ENCODE data around the gene ADPGK. TPM values are rescaled to one million over a fixed set of nuclear protein-coding genes. Genes with fewer than 3 reads are reported as not detected.
A peak's percentile ranks its signal among the peaks of the same experiment; 100 is the strongest.

ADPGK gene
- total RNA-seq, 2 donors from 2014 or later, result 30.6 to 34.0 TPM

DNA sequence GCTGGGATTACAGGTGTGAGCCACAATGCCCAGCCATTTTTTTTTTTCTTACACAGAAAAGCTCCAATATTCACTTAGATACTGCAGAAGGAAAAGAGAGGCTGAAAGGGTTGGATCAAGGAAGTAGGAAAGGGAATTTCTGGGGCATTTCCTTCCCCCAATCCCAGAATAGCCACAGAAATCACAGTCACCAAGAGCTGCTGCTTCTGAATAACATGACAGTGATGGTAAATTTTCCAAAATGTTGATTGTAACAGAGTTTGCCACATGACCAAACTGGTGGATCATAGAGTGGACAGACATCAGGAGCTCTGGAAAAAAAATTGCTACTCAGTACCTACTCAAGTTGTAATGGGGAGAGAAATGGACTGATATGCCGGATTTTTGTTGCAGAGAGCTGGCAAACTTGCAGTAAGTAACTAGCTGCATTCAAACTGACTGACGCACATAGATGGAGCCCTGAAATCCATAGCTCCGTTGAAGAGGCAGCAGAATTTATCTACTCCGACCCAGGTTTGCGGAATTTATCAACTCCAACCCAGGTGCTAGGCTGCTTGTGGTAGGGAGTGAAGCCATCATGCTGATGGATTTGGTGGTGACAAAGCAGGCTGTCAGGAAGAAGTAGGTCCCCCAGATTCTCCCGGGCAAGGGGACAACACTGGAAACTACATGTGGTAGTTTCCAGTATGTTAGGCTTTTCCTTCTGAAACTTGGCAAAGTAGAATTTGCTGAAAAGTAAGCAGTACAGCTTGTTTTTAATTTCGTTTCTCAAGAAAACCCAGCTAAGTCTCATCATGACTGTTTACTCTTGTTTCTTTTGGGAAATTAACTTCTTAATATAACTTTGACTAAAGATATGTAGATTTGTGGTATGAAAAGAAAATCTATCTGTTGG, 10.5 kb upstream of the ADPGK start:
- DNase-seq (no peak), ATAC-seq (no peak)
- intact Hi-C loops (cut with DNase I, micrococcal nuclease), result no loop called here

DNA sequence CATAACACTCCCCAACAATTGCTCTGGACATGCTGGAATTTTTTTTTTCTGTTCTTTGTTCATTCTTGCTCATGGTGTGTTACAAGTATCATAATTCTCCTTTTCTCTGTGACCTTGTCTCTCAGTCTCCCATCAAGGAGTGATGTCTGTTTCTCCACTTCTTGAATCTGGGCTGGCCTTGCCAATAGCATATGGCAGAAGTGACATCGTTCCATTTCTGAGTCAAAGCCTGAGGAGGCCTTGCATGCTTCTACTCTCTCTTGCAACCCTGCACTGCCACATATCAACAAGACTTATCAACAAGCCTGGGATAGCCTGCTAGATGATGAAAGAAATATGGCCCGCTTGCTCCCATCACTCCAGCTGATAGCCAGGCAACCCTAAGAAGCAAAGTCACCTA, 8.9 kb upstream of the ADPGK start:
- ATAC-seq, result no peak
- intact Hi-C loops (cut with DNase I, micrococcal nuclease), result no loop called here
- no peak for DNase-seq

DNA sequence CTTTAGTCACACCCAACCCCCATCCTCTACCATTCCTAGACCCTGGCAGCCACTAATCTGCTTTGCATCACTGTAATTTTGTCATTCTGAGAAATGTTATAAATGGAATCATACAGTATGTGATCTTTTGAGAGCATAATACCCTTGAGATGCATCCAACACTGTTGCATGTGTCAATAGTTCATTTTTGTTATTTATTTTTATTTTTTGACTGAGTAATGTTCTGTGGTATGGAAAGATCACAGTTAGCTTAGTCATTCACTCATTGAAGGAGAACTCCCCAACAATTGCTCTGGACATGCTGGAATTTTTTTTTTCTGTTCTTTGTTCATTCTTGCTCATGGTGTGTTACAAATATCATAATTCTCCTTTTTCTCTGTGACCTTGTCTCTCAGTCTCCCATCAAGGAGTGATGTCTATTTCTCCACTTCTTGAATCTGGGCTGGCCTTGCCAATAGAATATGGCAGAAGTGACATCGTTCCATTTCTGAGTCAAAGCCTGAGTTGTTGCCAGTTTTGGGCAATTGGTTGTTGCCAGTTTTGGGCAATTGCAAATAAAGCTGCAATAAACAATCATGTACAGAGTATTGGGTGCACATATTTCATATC, 6.8 kb upstream of the ADPGK start:
- DNase-seq (no peak), ATAC-seq (no peak)
- intact Hi-C loops (cut with DNase I, micrococcal nuclease), result no loop called here

DNA sequence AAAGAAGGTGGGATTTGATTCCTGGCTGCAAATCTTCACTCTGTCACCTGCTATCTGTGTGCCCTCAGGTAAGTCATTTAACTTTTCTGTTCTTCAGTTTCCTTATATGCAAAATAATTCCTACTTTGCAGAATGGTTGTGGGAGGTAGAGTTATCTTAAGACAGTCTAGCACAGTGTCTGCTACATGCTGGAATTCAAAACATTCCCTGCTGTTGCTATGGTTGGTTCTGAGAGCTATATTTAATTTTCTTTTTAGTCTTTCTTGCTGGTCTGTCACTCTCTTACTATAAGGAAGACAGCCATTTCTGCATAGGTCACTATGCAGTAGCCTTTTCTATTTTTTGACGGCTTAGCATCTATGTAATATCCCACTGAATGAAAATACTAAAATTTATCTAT, 4.0 kb upstream of the ADPGK start:
- no peak for DNase-seq
- intact Hi-C loops (cut with DNase I, micrococcal nuclease), result no loop called here
- ATAC-seq, result no peak

DNA sequence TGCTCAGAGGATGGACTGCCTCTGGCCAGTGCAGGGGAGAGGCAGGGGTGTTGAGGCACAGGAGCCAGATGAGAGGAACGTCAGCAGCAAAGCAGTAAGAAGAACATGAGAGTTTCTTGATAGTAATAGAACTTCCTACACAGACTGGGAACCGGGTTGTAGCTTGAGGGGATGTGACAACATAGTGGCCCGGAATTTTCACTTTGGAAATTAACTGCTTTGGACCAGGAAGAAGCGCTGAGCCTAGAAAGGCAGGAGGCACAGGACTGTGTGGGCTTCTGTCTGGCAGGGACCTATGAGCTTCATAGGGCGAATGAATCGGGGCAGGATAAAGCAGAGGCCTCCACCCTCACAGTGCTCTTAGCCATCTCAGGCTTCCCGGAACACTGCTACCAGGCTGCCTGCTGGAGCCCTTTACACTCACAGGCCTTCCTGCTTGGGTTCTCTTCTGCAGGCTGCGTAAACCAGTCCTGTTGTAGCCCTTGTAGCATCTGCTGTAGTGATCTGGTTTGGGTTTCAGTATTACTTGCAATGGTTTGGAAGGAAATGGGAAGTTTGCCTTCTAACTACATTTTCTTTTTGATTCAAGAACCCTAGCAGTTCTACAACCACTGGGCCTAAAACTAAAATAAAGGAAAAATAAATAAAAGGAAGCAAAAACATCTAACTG, 3.3 kb upstream of the ADPGK start:
- DNase-seq, result no peak
- no peak for ATAC-seq
- intact Hi-C loops (cut with DNase I, micrococcal nuclease), result no loop called here

DNA sequence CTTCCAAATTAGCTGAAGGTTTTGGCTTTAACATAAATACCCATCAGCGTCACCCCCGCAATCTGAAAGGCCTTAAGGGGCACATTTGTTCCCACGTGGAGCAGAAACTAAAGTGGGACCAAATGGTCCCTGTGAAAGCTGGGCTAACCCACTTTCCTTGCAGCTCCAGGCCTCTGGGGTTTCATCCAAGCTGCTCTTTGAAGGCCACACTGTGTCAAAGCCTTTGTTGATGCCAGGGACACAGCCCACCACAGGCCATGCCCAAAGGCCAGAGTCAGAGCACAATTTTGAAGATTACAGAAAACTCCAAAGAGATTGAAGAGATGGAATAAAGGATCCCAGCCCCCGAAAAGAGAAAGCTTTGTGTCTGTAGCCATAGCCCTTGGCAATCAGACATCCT, 2.7 kb upstream of the ADPGK start:
- ATAC-seq (no peak), DNase-seq (no peak)
- intact Hi-C loops (cut with DNase I, micrococcal nuclease), result no loop called here

DNA sequence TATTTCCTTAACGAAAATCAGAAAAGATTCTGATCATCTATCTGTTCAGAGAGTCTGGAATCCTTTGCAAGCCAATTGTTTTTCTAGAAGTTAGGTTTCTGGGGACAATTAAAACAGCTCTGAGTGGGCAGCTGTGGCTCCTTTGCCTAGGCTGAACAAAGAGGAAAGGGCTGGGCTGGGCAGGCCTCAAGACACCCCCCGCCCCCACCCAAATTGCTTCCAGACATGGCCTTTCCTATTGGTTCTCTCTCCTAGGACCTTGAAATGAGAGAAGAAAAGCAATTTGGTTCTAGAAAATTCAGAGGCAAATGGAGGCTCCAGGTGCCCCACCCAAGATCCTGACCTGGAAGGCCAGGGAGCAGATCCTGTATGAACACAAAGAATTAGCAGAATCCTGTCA, 2.3 kb upstream of the ADPGK start:
- DNase-seq, result no peak
- intact Hi-C loops (cut with DNase I, micrococcal nuclease), result no loop called here

DNA sequence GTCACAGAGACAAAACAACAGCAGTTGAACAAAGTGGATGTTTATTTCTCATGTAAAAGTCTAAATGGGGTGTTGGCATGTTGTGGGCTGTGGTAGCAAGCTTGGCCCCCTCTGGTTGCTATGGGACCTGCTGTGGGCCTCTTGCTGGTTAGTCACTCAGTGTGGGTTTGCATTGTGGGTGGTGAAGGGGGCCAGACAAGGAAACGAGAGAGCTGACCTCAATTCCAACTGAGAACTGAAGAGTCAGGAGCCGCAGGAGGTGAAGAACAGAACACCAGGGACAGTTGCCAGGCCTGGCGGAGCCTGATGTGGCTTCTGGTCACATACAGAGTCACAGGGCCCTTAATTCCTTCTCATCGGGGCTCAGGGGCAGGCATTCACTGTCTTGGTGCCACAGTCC, 1.9 kb upstream of the ADPGK start:
- DNase-seq (no peak), ATAC-seq (no peak)
- intact Hi-C loops (cut with DNase I, micrococcal nuclease), result no loop called here

More for the DNA sequence above, 2.3 kb upstream of the ADPGK start:
- ATAC-seq, result no peak

DNA sequence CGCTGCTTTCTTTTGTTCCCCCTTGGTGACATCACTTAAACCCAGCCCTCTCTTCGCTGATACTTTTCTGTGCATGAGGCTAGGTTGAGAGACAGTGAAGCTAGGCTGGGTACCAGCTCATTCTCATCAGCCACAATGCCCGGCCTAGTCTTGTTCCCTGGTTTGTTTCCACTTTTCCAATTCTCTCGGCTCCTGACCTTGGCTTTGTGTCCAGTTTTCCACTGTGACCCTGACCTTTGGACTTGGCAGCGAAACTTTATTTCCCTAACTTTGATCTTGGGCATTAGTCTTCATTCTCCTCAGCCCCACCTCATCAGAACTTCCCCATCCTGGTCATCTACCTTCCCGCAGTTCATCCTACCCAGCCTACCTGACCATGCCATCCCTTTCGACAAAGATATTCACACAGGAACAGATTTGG, 908 bp upstream of the ADPGK start:
- no peak for DNase-seq
- no peak for ATAC-seq
- intact Hi-C loops (cut with DNase I, micrococcal nuclease), result no loop called here

DNA sequence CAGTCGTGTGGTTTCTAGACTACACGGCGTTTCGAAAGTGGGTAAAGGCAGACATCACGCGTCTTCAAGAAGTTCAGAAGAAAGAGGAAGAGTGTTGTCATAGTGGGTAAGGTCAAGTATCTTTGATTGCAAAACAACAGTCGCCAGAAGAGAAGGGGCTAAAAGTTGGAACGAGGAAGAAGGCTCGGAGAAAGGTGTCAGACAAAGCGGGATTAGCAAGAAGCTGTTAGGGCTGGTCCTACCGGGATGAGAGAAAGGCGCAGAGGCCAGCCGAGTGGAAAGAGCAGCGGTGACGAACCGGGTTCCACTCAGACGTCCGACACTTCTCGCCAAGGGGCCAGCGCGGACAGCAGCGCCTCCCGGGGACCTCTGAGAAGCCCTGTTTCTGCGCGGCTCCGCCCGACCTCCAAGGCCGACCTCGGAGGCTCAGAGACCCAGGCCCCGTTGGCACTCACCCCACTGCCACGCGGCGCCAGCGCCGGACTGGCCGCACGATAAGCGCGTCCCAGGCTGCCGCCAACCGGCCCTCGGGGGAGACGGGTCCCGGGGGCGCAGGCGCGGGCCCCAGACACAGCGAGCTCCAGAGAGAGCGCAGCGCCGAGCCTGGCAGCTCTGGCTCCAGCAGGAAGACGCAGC, 436 bp downstream of the ADPGK start:
- intact Hi-C loops (cut with DNase I, micrococcal nuclease), result no loop called here
- peak; percentile 38 to 64 for DNase-seq

DNA sequence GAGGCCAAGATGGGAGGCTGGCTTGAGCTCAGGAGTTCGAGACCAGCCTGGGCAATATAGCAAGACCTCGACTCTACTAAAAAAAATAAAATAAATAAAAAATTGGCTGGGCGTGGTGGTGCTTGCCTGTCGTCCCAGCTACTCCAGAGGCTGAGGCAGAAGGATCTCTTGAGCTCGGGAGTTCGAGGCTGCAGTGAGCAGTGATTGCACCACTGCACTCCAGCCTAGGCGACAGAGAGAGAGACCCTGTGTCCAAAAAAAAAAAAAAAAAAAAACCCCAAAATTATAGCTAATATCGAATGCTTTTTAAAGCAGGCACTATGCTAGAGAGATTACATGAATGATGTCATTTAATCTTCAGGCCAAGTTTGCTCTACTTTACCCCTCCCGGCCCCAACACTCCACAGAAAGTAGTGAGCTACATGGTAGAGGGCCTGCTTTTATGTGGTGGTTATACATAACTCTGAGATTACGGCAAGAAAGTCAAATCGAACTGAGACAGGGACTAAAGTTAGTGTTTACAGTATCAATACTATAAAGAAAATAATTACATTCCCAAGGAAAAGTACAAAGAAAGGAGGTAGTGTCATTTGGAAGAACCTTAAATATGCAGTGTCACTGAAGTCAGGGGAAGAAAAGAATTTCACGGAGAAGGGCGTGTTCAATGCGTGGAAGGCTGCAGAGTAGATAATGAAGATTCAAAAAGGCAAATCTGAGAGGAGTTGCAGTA, 1.1 kb downstream of the ADPGK start:
- ATAC-seq (no peak), DNase-seq (no peak)
- intact Hi-C loops (cut with DNase I, micrococcal nuclease), result no loop called here

More for the DNA sequence above, 436 bp downstream of the ADPGK start:
- ATAC-seq, result peak; percentile 51

DNA sequence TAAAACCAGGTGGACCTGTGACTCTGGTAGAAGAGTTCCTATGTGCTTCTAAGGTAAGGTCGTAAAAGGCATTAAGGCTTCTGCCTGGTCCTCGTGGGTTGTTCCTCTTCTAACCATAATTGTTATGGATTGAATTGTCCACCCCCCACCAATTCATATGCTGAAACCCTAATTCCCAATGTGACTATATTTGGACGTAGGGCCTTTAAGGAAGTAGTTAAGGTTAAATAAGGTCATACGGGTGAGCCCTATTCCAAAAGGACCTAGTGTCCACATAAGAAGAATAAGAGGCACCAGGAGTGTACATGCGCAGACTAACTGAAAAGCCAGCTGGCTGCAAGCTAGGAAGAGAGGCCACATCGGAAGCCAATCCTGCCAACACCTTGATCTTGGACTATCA, 1.9 kb downstream of the ADPGK start:
- DNase-seq (no peak), ATAC-seq (no peak)
- intact Hi-C loops (cut with DNase I, micrococcal nuclease), result no loop called here

DNA sequence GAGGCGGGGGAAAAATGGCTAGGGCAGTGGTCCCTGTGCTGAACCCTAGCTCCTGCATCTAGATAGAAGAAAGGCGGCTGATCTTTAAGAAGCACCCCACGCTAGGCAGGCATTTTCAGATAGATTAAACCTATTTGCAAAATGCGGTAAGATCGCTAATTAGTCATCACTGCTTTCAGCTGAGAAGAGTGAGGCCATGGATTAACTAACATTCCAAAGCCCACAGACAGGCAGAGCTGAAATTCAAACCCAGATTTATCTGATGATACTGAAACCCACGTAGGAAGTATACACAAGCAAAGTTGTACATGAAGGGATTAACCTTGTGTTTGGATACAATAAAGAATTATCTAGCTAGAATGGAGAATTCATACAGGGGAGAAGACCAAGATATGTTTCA, 4.8 kb downstream of the ADPGK start:
- intact Hi-C loops (cut with DNase I, micrococcal nuclease), result no loop called here
- DNase-seq, result no peak

DNA sequence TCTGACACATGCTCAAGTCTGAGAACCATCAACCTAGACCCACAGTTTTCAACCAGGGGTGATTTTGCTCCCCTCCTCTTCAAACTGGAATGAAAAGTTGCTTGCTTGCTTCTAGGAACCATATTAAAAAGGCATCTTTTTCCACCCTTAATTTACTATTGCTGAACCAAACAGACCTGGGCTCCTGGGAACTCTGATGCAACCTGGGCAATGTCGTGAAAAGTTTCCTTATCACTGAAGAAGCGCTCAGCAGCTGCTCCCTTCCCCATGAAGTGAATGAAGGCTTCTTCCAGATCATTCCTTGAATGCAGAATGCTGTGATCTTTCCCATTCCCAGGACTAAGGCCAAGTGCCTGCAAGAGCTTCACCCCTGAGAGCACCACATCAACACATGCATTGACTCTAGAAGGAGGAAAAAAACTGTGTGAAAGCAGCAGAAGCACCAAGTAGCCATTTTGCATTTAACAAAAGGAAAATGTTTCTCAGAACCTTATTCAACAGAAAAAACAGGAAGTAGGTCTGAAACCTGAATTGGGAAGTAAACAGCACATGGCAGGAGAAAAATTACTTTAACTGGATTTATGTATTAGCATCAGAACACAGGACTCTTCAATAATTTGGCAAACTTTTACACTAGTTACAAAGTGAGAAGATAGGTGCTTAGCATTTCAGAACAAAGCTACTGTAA, 8.7 kb downstream of the ADPGK start:
- no peak for ATAC-seq
- DNase-seq, result no peak
- intact Hi-C loops (cut with DNase I, micrococcal nuclease), result no loop called here

More for the DNA sequence above, 4.8 kb downstream of the ADPGK start:
- no peak for ATAC-seq

DNA sequence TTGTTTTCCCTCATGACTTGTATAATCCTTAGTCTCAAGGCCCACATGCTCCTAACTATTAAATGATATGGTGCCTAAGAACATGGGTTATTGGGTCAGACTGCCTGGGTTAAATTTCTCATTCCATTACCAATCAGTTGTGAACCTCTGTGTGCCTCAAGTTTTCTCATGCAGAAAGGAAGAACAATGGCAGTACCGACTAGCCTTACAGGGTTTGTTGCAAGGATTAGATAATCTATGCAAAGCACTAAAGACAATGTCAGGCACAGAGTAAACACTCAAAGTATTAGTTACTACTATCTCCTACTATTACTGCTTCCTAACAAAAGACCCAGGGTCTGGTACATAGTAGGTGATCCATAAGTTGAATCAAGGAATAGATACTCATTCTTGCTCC, 12.2 kb downstream of the ADPGK start:
- intact Hi-C loops (cut with DNase I, micrococcal nuclease), result no loop called here
- no peak for ATAC-seq
- no peak for DNase-seq

DNA sequence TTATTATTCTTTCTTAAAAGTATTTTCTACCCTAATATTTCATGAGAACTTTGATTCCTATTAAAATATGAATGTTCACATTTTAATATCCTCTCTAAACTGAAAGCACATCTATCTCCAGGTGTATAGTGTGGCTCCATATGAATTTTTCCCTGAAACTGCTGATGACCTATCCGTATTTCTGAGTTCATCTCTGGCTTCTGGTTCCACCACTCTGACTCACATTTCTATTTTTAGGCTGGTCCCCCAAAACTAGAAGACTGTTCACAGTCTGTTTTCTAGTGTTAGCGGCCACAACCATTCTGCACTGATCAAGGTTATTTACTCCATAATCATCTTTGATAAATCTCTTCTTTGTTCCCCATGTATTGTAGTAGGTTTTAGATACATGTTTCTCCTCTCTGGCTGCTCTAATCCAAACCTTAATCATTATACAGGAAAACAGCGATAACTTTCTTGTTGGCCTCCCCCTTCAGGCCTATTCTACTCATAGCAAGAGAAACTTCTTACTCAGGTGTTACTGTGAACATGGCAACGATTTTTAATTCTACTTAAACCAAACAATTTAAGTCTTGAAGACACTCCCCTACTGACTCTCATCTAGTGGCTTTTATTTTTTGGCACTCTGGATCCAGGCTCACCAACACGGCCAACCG, 12.8 kb downstream of the ADPGK start:
- ATAC-seq (no peak), DNase-seq (no peak)
- intact Hi-C loops (cut with DNase I, micrococcal nuclease), result no loop called here

DNA sequence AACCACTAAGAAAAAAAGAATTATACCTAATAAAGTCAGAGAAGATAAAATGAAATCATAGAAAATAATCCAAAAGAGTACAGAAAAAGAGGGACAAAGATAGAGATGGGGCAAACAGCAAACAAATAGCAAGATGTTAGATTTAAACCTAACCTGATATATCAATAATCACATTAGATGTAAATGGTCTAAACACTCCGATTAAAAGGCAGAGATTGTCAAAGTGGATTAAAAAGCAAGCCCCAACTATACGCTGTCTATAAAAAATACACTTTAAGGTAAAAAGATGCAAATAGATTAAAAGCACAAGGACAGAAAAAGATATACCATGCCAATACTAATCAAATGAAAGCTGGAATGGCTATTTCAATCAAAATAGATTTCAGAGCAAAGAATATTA, 16.8 kb downstream of the ADPGK start:
- intact Hi-C loops (cut with DNase I, micrococcal nuclease), result no loop called here
- no peak for ATAC-seq
- no peak for DNase-seq

DNA sequence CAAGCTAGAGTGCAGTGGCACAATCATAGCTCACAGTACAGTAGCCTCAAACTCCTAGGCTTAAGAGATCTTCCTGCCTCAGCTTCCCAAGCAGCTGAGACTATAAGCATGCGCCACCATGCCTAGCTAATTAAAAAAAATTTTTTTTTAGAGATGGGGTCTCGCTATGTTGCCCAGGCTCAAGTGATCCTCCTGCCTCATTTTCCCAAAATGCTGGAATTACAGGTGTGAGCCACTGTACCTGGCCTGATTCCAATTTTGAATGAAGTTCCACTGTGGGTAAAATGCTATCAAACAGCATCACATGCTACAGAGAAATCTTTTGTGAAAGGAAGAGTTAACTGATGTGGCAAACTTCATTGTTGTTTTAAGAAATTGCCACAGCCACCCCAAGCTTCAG, 17.5 kb downstream of the ADPGK start:
- DNase-seq (no peak), ATAC-seq (no peak)
- intact Hi-C loops (cut with DNase I, micrococcal nuclease), result no loop called here
